CD4-positive, alpha-beta memory T cell (primary cell): ENCODE measurements around the gene ZNF217. TPM values are rescaled to one million over a fixed set of nuclear protein-coding genes. Genes with fewer than 3 reads are reported as not detected.
"Not testable (repeated sequence)": the region's sequence is repeated elsewhere in the genome, so short reads cannot be mapped to it uniquely, and the experiment has no call there.

ENCODE experiments used
- CTCF ChIA-PET: fragments of 350-600 bp; sonication (Branson Sonifier 250); formaldehyde crosslinking; loops from one replicate; lab custom pipeline; 2021; ENCODE audit warnings: inconsistent platforms; ENCODE audit not compliant: partially characterized antibody; lab: Charles Lee
- POLR2A ChIA-PET: fragments of 350-600 bp; sonication (Branson Sonifier 250); formaldehyde crosslinking; loops from one replicate; lab custom pipeline; 2021; ENCODE audit not compliant: partially characterized antibody; lab: Charles Lee
- DNase-seq, 5 donors: peaks; one replicate each; pipeline versions ENCODE4 v3.0.0 to v3.0.0-alpha.2; 2020 to 2022; ENCODE audit warnings: mixed read lengths in 1 of 5
- H3K27ac ChIP-seq: one replicate; pipeline ENCODE4 v1.7.0; 2013; ENCODE audit warnings: low read depth, low read length
- H3K27me3 ChIP-seq: 2 replicates; pipeline ENCODE4 v1.7.0; 2013; ENCODE audit warnings: mild to moderate bottlenecking, low read length, moderate library complexity; ENCODE audit not compliant: insufficient read depth
- H3K36me3 ChIP-seq: 2 replicates; pipeline ENCODE4 v1.7.0; 2013; ENCODE audit warnings: mild to moderate bottlenecking, low read length, moderate library complexity; ENCODE audit not compliant: insufficient read depth
- H3K4me1 ChIP-seq: 2 replicates; pipeline ENCODE4 v1.7.0; 2013; ENCODE audit warnings: mild to moderate bottlenecking, low read length, moderate library complexity; ENCODE audit not compliant: insufficient read depth
- H3K4me3 ChIP-seq, 2 donors: one replicate each; pipeline ENCODE4 v1.7.0; 2013; ENCODE audit warnings: low read length in 2 of 2, mild to moderate bottlenecking in 1 of 2
- H3K9me3 ChIP-seq, 2 donors: one replicate each; pipeline ENCODE4 v1.7.0; 2013; ENCODE audit warnings: low read length in 2 of 2, control low read depth in 1 of 2; ENCODE audit not compliant: control insufficient read depth in 1 of 2
- H3K27ac Mint-ChIP-seq, 7 donors: one replicate each; pipeline ENCODE4 v1.8.0; 2020 to 2021; ENCODE audit warnings: mixed read lengths in 7 of 7, mild to moderate bottlenecking in 6 of 7, inconsistent platforms in 3 of 7, moderate library complexity in 3 of 7
- H3K27me3 Mint-ChIP-seq, 2 donors: one replicate each; pipeline ENCODE4 v1.8.0; 2020 to 2021; ENCODE audit warnings: mixed read lengths in 2 of 2
- H3K36me3 Mint-ChIP-seq, 2 donors: one replicate each; pipeline ENCODE4 v1.8.0; 2020 to 2021; ENCODE audit warnings: mixed read lengths in 2 of 2, inconsistent platforms in 1 of 2, mild to moderate bottlenecking in 1 of 2
- H3K4me1 Mint-ChIP-seq, 4 donors: one replicate each; pipeline ENCODE4 v1.8.0; 2020 to 2021; ENCODE audit warnings: mixed read lengths in 4 of 4, mild to moderate bottlenecking in 1 of 4
- H3K4me3 Mint-ChIP-seq, 8 donors: one replicate each; pipeline ENCODE4 v1.8.0; 2020 to 2021; ENCODE audit warnings: mixed read lengths in 8 of 8, mild to moderate bottlenecking in 7 of 8, moderate library complexity in 6 of 8, inconsistent platforms in 3 of 8
- H3K9me3 Mint-ChIP-seq, 8 donors: one replicate each; pipeline ENCODE4 v1.8.0; 2020 to 2021; ENCODE audit warnings: mixed read lengths in 8 of 8, mild to moderate bottlenecking in 5 of 8, inconsistent platforms in 3 of 8, moderate library complexity in 1 of 8
- intact Hi-C: fragments of 100-400 bp; cut with micrococcal nuclease; formaldehyde crosslinking; loops from one replicate; pipeline ENCODE4 v1.15.1; 2023
- polyA plus RNA-seq, 2 donors: library from polyadenylated mRNA; unstranded; fragments of 300-500 nt; fragmentation: Illumina TruSeq; gene quantifications; one replicate each; pipeline ENCODE4 v1.2.3, GENCODE V29; 2021
- total RNA-seq, 2 experiments: library from RNA; stranded (reverse); gene quantifications; one replicate each; pipeline ENCODE4 v1.2.3, GENCODE V29; 2021

Gene ZNF217
- total and polyA plus RNA-seq, 4 experiments from 2014 or later, result 11.6 to 111 (median 64.4) TPM

DNA sequence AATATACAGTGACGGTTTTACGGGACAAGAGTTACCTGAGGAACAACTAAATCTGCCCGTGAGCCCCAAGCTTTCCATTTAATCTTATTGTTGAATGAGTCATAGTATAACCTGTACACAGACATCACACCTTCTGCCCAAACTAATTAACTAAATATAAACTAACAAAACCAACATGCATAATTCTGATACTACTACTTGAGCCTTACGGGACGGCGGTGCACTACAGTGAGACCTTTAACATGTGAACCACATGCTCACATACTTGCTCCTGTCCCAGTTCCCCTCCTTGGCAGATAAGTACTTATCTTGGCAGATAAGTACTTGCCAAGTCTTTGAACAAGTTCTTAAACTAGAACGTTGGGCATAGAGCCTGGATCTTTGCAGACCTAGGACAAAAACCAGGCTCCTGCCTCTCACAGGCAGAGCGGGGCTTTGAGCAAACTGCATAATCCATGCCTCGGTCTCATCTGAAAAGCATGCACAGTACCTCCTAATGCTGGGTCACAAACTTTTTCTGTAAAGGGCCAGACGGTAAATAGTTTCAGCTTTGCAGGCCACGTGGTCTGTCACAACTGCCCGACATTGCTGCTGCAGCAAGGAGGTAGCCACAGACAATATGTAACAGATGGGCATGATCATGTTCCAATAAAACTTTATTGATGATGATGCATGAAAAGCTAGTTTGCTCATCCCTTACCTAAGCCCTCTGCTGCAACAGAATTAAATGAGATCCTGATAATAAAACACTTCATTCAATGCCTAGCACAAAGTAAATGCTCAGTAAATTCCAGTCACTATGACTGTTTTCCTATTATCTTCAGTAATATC, 23.0 kb downstream of the ZNF217 start:
- Mint-ChIP-seq H3K27ac (peak overlapping the region in 6 of 7 donors; percentile 19 to 88 (median 66)), H3K27me3 (no peaks in the 10 kb centered on the region), H3K4me1 (peaks cover 32 to 73% (median 51%) of the 10 kb centered on the region in 4 donors), H3K9me3 (no peaks in the 10 kb centered on the region), H3K36me3 (peaks cover 63 to 90% of the 10 kb centered on the region in 2 donors), H3K4me3 (peak overlapping the region in 2 of 8 donors; percentile 9 to 20)
- Histone ChIP-seq H3K4me1 (peaks cover 58% of the 10 kb centered on the region), H3K27ac (no peak overlapping the region), H3K27me3 (no peaks in the 10 kb centered on the region), H3K36me3 (peaks cover 71% of the 10 kb centered on the region), H3K9me3 (no peaks in the 10 kb centered on the region), H3K4me3 (no peak overlapping the region)
- intact Hi-C loops, result no loop called here
- no peak for DNase-seq
- ChIA-PET POLR2A (interaction anchor here (1.1 kb wide), 1 partner anchor 12 kb away, joined by 3 read pairs; no protein-coding TSS in a partner anchor), CTCF (interaction anchor here (1.0 to 5.5 kb wide), 3 partner anchors 8 to 374 kb away, joined by 3 to 22 read pairs (median 8); no protein-coding TSS in a partner anchor)

DNA sequence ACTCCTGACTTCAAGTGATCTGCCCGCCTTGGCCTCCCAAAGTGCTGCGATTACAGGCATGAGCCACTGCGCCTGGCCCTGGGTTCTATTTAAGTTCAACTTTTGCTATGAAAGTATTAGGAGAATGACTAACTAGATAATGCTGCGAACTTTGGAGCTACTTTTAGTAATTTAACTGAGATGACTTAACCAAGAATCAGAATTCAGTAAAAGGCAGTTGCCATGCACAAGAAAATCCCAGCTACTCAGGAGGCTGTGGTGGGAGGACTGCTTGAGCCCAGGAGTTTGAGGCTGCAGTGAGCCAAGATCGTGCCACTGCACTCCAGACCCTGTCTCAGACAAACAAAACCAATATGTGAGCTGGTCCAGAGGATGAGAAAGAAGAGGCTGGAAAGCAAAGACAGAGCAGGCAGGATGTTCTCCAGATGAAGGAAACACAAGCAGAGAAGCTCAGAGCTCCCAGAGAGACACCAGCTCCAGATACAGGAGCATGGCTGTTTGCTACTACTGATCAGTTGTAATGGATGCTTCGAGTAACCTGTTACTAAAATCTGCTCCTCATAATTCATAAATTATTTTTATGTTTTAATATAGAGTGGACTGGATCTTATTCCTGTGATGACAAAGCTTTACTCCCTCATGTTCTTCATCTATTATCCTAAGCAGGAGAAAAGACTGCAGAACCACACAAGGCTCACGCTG, 23.9 kb downstream of the ZNF217 start:
- Histone ChIP-seq H3K27ac (no peak overlapping the region), H3K36me3 (peaks cover 62% of the 10 kb centered on the region), H3K4me3 (no peak overlapping the region), H3K4me1 (peaks cover 49% of the 10 kb centered on the region), H3K9me3 (no peaks in the 10 kb centered on the region), H3K27me3 (no peaks in the 10 kb centered on the region)
- intact Hi-C loops, result no loop called here
- Mint-ChIP-seq H3K27ac (peak overlapping the region in 6 of 7 donors; percentile 39 to 79 (median 70)), H3K27me3 (no peaks in the 10 kb centered on the region), H3K4me3 (peak overlapping the region in 3 of 8 donors; percentile 20 to 57 (median 45)), H3K4me1 (peaks cover 29 to 64% (median 44%) of the 10 kb centered on the region in 4 donors), H3K9me3 (no peaks in the 10 kb centered on the region), H3K36me3 (peaks cover 59 to 87% of the 10 kb centered on the region in 2 donors)
- ChIA-PET POLR2A (interaction anchor here (1.1 kb wide), 1 partner anchor 13 kb away, joined by 3 read pairs; no protein-coding TSS in a partner anchor), CTCF (interaction anchor here (1.0 to 5.5 kb wide), 3 partner anchors 8 to 375 kb away, joined by 3 to 22 read pairs (median 8); no protein-coding TSS in a partner anchor)
- DNase-seq, result no peak

GRCh38 chr20:53569005-53569404, 24.6 kb downstream of the ZNF217 start:
- Mint-ChIP-seq H3K4me3 (no peak overlapping the region), H3K27me3 (no peaks in the 10 kb centered on the region), H3K27ac (peak overlapping the region in 3 of 7 donors; percentile 46 to 75 (median 53)), H3K36me3 (peaks cover 52 to 80% of the 10 kb centered on the region in 2 donors), H3K9me3 (no peaks in the 10 kb centered on the region), H3K4me1 (peaks cover 25 to 57% (median 38%) of the 10 kb centered on the region in 4 donors)
- H3K36me3 ChIP-seq, result peaks cover 56% of the 10 kb centered on the region
- H3K27ac ChIP-seq, result no peak overlapping the region
- ChIA-PET CTCF (interaction anchor here (0.7 to 5.5 kb wide), 3 partner anchors 9 to 942 kb away, joined by 4 to 22 read pairs (median 8); no protein-coding TSS in a partner anchor), POLR2A (no interaction called here)
- H3K27me3 ChIP-seq, result no peaks in the 10 kb centered on the region
- no peaks in the 10 kb centered on the region for H3K9me3 ChIP-seq
- no peak overlapping the region for H3K4me3 ChIP-seq
- intact Hi-C loops, result no loop called here
- H3K4me1 ChIP-seq, result peaks cover 42% of the 10 kb centered on the region
- DNase-seq, result no peak

DNA sequence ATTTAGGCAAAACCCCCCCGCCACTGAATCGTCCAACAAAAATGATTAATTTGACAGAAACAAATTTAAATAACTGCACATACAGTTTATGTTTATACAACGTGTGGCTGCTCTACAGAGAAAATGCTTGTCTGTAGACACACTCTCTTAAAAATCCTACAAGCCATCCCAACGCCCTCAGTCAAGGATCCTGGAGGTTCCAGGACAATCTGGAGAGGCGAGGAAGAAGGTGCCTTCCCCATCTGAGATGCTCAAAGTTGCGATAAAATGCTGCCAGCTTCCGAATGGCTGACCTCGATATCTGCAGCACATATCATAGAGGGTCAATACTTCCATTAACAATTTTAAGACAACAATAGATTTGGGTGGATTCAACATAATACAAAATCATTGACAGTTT, 25.3 kb downstream of the ZNF217 start:
- H3K27ac Mint-ChIP-seq, result peak overlapping the region in 1 of 7 donors; percentile 75
- H3K9me3 Mint-ChIP-seq, result no peaks in the 10 kb centered on the region
- H3K4me3 Mint-ChIP-seq, result no peak overlapping the region
- intact Hi-C loops, result no loop called here
- no peaks in the 10 kb centered on the region for H3K27me3 ChIP-seq
- peaks cover 23 to 51% (median 35%) of the 10 kb centered on the region in 4 donors for H3K4me1 Mint-ChIP-seq
- no peak overlapping the region for H3K4me3 ChIP-seq
- no peak for DNase-seq
- no peaks in the 10 kb centered on the region for H3K27me3 Mint-ChIP-seq
- peaks cover 49 to 74% of the 10 kb centered on the region in 2 donors for H3K36me3 Mint-ChIP-seq
- H3K9me3 ChIP-seq, result no peaks in the 10 kb centered on the region
- peaks cover 52% of the 10 kb centered on the region for H3K36me3 ChIP-seq
- ChIA-PET POLR2A (no interaction called here), CTCF (interaction anchor here (0.7 to 5.5 kb wide), 2 partner anchors 347 to 941 kb away, joined by 4 to 22 read pairs; no protein-coding TSS in a partner anchor)
- no peak overlapping the region for H3K27ac ChIP-seq
- peaks cover 35% of the 10 kb centered on the region for H3K4me1 ChIP-seq

GRCh38 chr20:53567379-53567917, 26.2 kb downstream of the ZNF217 start:
- Mint-ChIP-seq H3K9me3 (no peaks in the 10 kb centered on the region), H3K4me3 (no peak overlapping the region), H3K4me1 (peaks cover 18 to 44% (median 28%) of the 10 kb centered on the region in 4 donors), H3K27me3 (no peaks in the 10 kb centered on the region), H3K36me3 (peaks cover 46 to 68% of the 10 kb centered on the region in 2 donors), H3K27ac (peak overlapping the region in 3 of 7 donors; percentile 43 to 85 (median 67))
- H3K4me1 ChIP-seq, result peaks cover 26% of the 10 kb centered on the region
- H3K36me3 ChIP-seq, result peaks cover 44% of the 10 kb centered on the region
- no peak for DNase-seq
- H3K27me3 ChIP-seq, result no peaks in the 10 kb centered on the region
- no peaks in the 10 kb centered on the region for H3K9me3 ChIP-seq
- ChIA-PET CTCF (interaction anchor here (0.6 to 5.5 kb wide), 4 partner anchors 11 to 372 kb away, joined by 3 to 22 read pairs (median 4); no protein-coding TSS in a partner anchor), POLR2A (interaction anchor here (1.8 kb wide), 1 partner anchor 15 kb away, joined by 5 read pairs; no protein-coding TSS in a partner anchor)
- H3K4me3 ChIP-seq, result no peak overlapping the region
- intact Hi-C loops, result no loop called here
- no peak overlapping the region for H3K27ac ChIP-seq

GRCh38 chr20:53566623-53567022, 27.0 kb downstream of the ZNF217 start:
- H3K27ac ChIP-seq, H3K9me3 Mint-ChIP-seq, H3K27me3 ChIP-seq, DNase-seq, H3K4me3 ChIP-seq, H3K27me3 Mint-ChIP-seq, H3K4me3 Mint-ChIP-seq, H3K9me3 ChIP-seq, intact Hi-C loops: not testable (repeated sequence)
- peaks cover 13 to 36% (median 23%) of the 10 kb centered on the region in 4 donors for H3K4me1 Mint-ChIP-seq
- peaks cover 40 to 60% of the 10 kb centered on the region in 2 donors for H3K36me3 Mint-ChIP-seq
- peak overlapping the region in 2 of 7 donors; percentile 53 to 59 for H3K27ac Mint-ChIP-seq
- Histone ChIP-seq H3K4me1 (peaks cover 18% of the 10 kb centered on the region), H3K36me3 (peaks cover 36% of the 10 kb centered on the region)
- CTCF ChIA-PET, result interaction anchor here (1.7 to 5.5 kb wide), 2 partner anchors 349 to 373 kb away, joined by 4 to 22 read pairs; no protein-coding TSS in a partner anchor
- POLR2A ChIA-PET, result interaction anchor here (0.6 to 1.8 kb wide), 2 partner anchors 16 to 30 kb away, joined by 3 to 5 read pairs; no protein-coding TSS in a partner anchor
